ENCODE data around the gene TPCN2.
A peak's percentile ranks its signal among the peaks of the same experiment; 100 is the strongest.

The TPCN2 gene

DNA sequence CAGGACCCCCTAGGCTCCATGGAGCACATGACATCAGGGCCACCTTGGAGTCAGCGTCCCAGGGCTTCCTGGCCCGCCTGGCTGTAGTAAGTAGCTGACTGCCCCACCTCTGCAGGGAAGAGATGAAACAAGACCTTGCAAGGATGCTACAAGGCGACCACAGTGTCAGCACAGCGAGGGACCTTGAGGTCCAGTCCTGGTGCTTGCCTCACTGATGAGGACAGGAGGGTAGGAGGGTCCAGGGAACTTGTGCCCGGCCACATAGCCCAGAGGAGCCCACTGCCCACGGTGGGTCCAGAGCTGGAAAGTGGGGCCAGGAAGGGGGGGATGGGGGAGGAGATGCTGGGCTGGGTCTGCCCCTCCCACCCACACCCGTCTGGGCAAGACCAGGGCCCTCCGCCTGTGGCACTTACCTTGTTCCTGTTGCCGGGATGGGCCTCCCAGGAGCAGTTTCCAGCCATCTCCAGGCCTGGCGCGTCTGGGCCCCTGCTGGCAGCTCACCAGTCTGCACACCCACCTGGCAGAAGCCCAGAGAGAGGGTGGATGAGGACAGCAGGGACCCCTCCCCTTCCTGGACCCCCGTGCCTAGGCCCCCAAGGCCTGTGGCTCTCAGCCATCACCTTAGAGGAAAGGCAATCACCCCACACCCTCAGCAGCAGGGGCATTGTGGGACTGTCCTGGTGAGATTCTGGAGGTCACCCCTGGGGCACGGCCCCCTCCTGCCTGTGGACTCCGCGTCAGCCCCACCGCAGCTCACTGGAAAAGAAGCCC, 39.1 kb upstream of the TPCN2 start:
- Histone ChIP-seq H3K27ac (ENCODE audit: low read depth, low read length) (no peak overlapping the region), H4K8ac (ENCODE audit: low read depth, low read length) (no peak overlapping the region), H3K36me3 (ENCODE audit: control insufficient read depth in 1 of 2, insufficient read depth in 2 of 2, low read length in 2 of 2) (no peaks in the 10 kb centered on the region), H3K4ac (ENCODE audit: low read depth, low read length) (no peak overlapping the region), H3K14ac (ENCODE audit: low read length) (no peak overlapping the region), H2BK12ac (ENCODE audit: low read length) (no peak overlapping the region), H3K4me1 (ENCODE audit: control insufficient read depth in 1 of 2, insufficient read depth in 2 of 2, low read length in 2 of 2) (peaks cover 32 to 38% of the 10 kb centered on the region in 2 experiments), H3K9me3 (ENCODE audit: insufficient read depth, low read depth, low read length) (no peaks in the 10 kb centered on the region), H3K4me2 (ENCODE audit: low read length) (no peak overlapping the region), H3K79me2 (ENCODE audit: control insufficient read depth, insufficient read depth, low read length, poor library complexity) (no peaks in the 10 kb centered on the region), H4K91ac (ENCODE audit: low read depth, low read length) (peak overlapping the region; percentile 13), H4K12ac (ENCODE audit: low read depth, low read length) (no peak overlapping the region), H2AK5ac (ENCODE audit: low read length) (peak overlapping the region; percentile 23), H2AFZ (ENCODE audit: insufficient read depth, low read length, poor library complexity) (no peak overlapping the region), H3K4me3 (ENCODE audit: low read depth, low read length) (no peak overlapping the region), H2BK5ac (ENCODE audit: low read depth, low read length, poor library complexity) (no peak overlapping the region), H3K18ac (ENCODE audit: low read length) (no peak overlapping the region), H3K9ac (ENCODE audit: low read length) (no peak overlapping the region), H3K79me1 (ENCODE audit: low read length) (peaks cover 2% of the 10 kb centered on the region), H3K23ac (ENCODE audit: low read length) (no peak overlapping the region), H2BK120ac (ENCODE audit: insufficient read depth, low read length, poor library complexity) (no peak overlapping the region), H3K27me3 (ENCODE audit: insufficient read depth, low read length) (no peaks in the 10 kb centered on the region)
- no peak for DNase-seq
- no CpG with 5 or more reads among the region's 16 CpGs for WGBS (ENCODE audit: extremely low coverage, insufficient coverage, insufficient read length)

DNA sequence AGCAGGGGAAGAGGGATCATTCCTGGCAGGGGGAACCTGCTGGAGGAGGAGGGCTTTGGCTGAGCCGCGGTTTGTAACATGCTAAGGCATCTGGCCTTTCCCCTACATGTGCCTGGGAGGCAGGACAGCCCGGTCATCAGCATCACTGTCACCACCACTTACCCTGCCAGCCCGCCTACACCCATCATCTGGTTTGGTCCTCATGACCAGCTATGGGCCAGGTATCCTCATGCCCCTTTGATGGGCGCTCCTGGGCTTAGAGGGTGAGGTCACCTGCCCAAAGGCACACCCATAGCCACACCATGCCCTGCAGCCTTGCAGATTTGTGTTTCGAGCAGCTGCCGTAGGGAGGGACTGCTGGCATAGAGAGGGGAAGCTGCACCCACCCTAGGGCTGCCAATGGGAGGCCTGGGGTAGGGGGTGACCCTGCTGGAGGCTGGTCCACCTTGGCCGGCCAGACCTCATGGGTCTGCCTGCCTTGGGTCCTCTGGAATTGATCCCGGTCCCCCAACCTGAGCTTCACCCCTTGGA, 38.3 kb upstream of the TPCN2 start:
- H2BK12ac ChIP-seq (ENCODE audit: low read length) = peak overlapping the region; percentile 42
- no peak overlapping the region for H3K23ac ChIP-seq (ENCODE audit: low read length)
- H3K4me1 ChIP-seq (ENCODE audit: control insufficient read depth in 1 of 2, insufficient read depth in 2 of 2, low read length in 2 of 2) = peaks cover 32 to 38% of the 10 kb centered on the region in 2 experiments
- no peaks in the 10 kb centered on the region for H3K27me3 ChIP-seq (ENCODE audit: insufficient read depth, low read length)
- H4K12ac ChIP-seq (ENCODE audit: low read depth, low read length) = no peak overlapping the region
- H2AFZ ChIP-seq (ENCODE audit: insufficient read depth, low read length, poor library complexity) = no peak overlapping the region
- no peak overlapping the region for H4K91ac ChIP-seq (ENCODE audit: low read depth, low read length)
- peak; percentile 11 to 31 for DNase-seq
- H3K9ac ChIP-seq (ENCODE audit: low read length) = no peak overlapping the region
- H3K4ac ChIP-seq (ENCODE audit: low read depth, low read length) = no peak overlapping the region
- H3K18ac ChIP-seq (ENCODE audit: low read length) = no peak overlapping the region
- H3K4me3 ChIP-seq (ENCODE audit: low read depth, low read length) = peak overlapping the region; percentile 14
- H3K14ac ChIP-seq (ENCODE audit: low read length) = no peak overlapping the region
- WGBS (ENCODE audit: extremely low coverage, insufficient coverage, insufficient read length) = no CpG with 5 or more reads among the region's 9 CpGs
- no peak overlapping the region for H2BK5ac ChIP-seq (ENCODE audit: low read depth, low read length, poor library complexity)
- H3K79me1 ChIP-seq (ENCODE audit: low read length) = peaks cover 2% of the 10 kb centered on the region
- no peaks in the 10 kb centered on the region for H3K9me3 ChIP-seq (ENCODE audit: insufficient read depth, low read depth, low read length)
- H2BK120ac ChIP-seq (ENCODE audit: insufficient read depth, low read length, poor library complexity) = no peak overlapping the region
- H3K36me3 ChIP-seq (ENCODE audit: control insufficient read depth in 1 of 2, insufficient read depth in 2 of 2, low read length in 2 of 2) = no peaks in the 10 kb centered on the region
- H3K79me2 ChIP-seq (ENCODE audit: control insufficient read depth, insufficient read depth, low read length, poor library complexity) = no peaks in the 10 kb centered on the region
- no peak overlapping the region for H3K27ac ChIP-seq (ENCODE audit: low read depth, low read length)
- H4K8ac ChIP-seq (ENCODE audit: low read depth, low read length) = peak overlapping the region; percentile 1
- peak overlapping the region; percentile 37 for H2AK5ac ChIP-seq (ENCODE audit: low read length)
- peak overlapping the region; percentile 52 for H3K4me2 ChIP-seq (ENCODE audit: low read length)

DNA sequence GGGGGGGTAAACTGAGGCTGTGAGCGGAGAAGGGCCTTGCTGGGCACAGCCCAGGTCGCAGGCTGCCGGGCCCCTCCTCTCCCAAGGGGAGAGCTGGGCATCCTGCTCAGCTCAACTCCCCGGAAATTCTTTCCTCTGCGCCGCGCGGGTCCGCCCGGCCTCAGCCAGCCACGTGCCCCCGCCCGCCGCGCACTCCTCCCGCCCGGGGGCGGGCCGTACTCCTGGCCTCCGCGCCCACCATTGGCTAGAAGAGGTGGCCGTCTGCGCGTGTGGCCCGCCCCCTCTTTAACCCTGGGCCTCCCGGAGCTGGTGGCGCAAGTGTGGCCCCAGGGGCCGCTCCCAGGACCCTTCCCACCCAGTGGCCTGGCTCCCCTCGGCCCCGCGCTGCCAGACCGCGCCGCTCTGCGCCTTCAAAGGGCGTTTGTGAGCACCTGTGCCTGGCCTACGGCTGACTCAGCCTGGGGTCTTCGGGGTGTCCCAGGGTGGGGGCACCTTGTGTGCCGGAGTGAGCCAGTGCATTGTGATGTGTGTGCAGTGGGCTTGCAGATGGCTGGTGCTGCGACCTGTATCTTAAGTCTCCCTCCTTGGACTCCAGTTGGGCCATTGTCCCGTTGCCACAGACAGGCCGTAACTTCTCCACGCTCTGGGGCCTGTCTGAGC, 37.6 kb upstream of the TPCN2 start:
- no peak overlapping the region for H3K27ac ChIP-seq (ENCODE audit: low read depth, low read length)
- H3K79me2 ChIP-seq (ENCODE audit: control insufficient read depth, insufficient read depth, low read length, poor library complexity) = no peaks in the 10 kb centered on the region
- H4K91ac ChIP-seq (ENCODE audit: low read depth, low read length) = peak overlapping the region; percentile 45
- H3K4me1 ChIP-seq (ENCODE audit: control insufficient read depth in 1 of 2, insufficient read depth in 2 of 2, low read length in 2 of 2) = peaks cover 32 to 38% of the 10 kb centered on the region in 2 experiments
- H4K12ac ChIP-seq (ENCODE audit: low read depth, low read length) = no peak overlapping the region
- DNase-seq = peak in 1 of 2 donors; percentile 37
- peak overlapping the region; percentile 52 for H3K4me2 ChIP-seq (ENCODE audit: low read length)
- no peak overlapping the region for H3K18ac ChIP-seq (ENCODE audit: low read length)
- no peaks in the 10 kb centered on the region for H3K36me3 ChIP-seq (ENCODE audit: control insufficient read depth in 1 of 2, insufficient read depth in 2 of 2, low read length in 2 of 2)
- peak overlapping the region; percentile 1 for H4K8ac ChIP-seq (ENCODE audit: low read depth, low read length)
- no peak overlapping the region for H2AFZ ChIP-seq (ENCODE audit: insufficient read depth, low read length, poor library complexity)
- no peak overlapping the region for H2BK5ac ChIP-seq (ENCODE audit: low read depth, low read length, poor library complexity)
- H2BK12ac ChIP-seq (ENCODE audit: low read length) = peak overlapping the region; percentile 0
- H3K23ac ChIP-seq (ENCODE audit: low read length) = no peak overlapping the region
- no peak overlapping the region for H3K4me3 ChIP-seq (ENCODE audit: low read depth, low read length)
- H3K14ac ChIP-seq (ENCODE audit: low read length) = no peak overlapping the region
- WGBS (ENCODE audit: extremely low coverage, insufficient coverage, insufficient read length) = no CpG with 5 or more reads among the region's 43 CpGs
- H2BK120ac ChIP-seq (ENCODE audit: insufficient read depth, low read length, poor library complexity) = no peak overlapping the region
- no peak overlapping the region for H2AK5ac ChIP-seq (ENCODE audit: low read length)
- H3K27me3 ChIP-seq (ENCODE audit: insufficient read depth, low read length) = no peaks in the 10 kb centered on the region
- no peak overlapping the region for H3K9ac ChIP-seq (ENCODE audit: low read length)
- peaks cover 3% of the 10 kb centered on the region for H3K9me3 ChIP-seq (ENCODE audit: insufficient read depth, low read depth, low read length)
- H3K4ac ChIP-seq (ENCODE audit: low read depth, low read length) = no peak overlapping the region
- peaks cover 2% of the 10 kb centered on the region for H3K79me1 ChIP-seq (ENCODE audit: low read length)

DNA sequence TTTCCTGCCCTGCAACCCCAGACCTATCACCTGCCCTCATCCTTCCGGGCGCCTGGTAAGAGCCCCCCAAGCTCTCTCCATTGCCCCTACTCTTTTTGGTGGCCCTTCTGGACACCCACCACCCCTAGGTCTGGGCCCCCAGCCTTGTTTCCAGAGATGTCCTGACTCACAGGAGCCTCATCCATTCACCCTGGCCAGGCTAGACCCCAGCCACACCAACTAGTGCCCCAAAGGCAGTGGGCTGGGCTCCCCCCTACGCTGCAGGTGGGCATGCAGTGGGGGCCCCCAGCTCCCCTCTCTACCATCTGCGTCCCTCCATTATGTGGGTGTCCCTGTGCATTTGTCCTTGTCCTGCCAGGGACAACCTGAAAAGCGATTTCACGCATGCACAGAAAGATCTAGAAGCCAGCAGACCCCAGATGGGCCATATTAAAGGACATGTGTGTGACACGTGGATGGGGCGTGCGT, 37.1 kb upstream of the TPCN2 start:
- no peak overlapping the region for H3K9ac ChIP-seq (ENCODE audit: low read length)
- H3K4me2 ChIP-seq (ENCODE audit: low read length) = no peak overlapping the region
- no peak overlapping the region for H4K12ac ChIP-seq (ENCODE audit: low read depth, low read length)

More for the DNA sequence above, 37.1 kb upstream of the TPCN2 start:
- no CpG with 5 or more reads among the region's 9 CpGs for WGBS (ENCODE audit: extremely low coverage, insufficient coverage, insufficient read length)
- H2AFZ ChIP-seq (ENCODE audit: insufficient read depth, low read length, poor library complexity) = no peak overlapping the region
- H3K27ac ChIP-seq (ENCODE audit: low read depth, low read length) = no peak overlapping the region
- H3K4me3 ChIP-seq (ENCODE audit: low read depth, low read length) = no peak overlapping the region
- H3K27me3 ChIP-seq (ENCODE audit: insufficient read depth, low read length) = no peaks in the 10 kb centered on the region
- no peak overlapping the region for H3K23ac ChIP-seq (ENCODE audit: low read length)
- no peak overlapping the region for H4K8ac ChIP-seq (ENCODE audit: low read depth, low read length)
- H4K91ac ChIP-seq (ENCODE audit: low read depth, low read length) = no peak overlapping the region
- H3K79me1 ChIP-seq (ENCODE audit: low read length) = peaks cover 2% of the 10 kb centered on the region
- no peak overlapping the region for H2BK5ac ChIP-seq (ENCODE audit: low read depth, low read length, poor library complexity)
- no peak overlapping the region for H2BK120ac ChIP-seq (ENCODE audit: insufficient read depth, low read length, poor library complexity)
- no peak overlapping the region for H3K4ac ChIP-seq (ENCODE audit: low read depth, low read length)
- no peak for DNase-seq
- no peaks in the 10 kb centered on the region for H3K36me3 ChIP-seq (ENCODE audit: control insufficient read depth in 1 of 2, insufficient read depth in 2 of 2, low read length in 2 of 2)
- H3K4me1 ChIP-seq (ENCODE audit: control insufficient read depth in 1 of 2, insufficient read depth in 2 of 2, low read length in 2 of 2) = peaks cover 32 to 38% of the 10 kb centered on the region in 2 experiments
- H2BK12ac ChIP-seq (ENCODE audit: low read length) = no peak overlapping the region
- H3K14ac ChIP-seq (ENCODE audit: low read length) = no peak overlapping the region
- no peak overlapping the region for H2AK5ac ChIP-seq (ENCODE audit: low read length)
- H3K9me3 ChIP-seq (ENCODE audit: insufficient read depth, low read depth, low read length) = peaks cover 3% of the 10 kb centered on the region
- H3K79me2 ChIP-seq (ENCODE audit: control insufficient read depth, insufficient read depth, low read length, poor library complexity) = no peaks in the 10 kb centered on the region
- H3K18ac ChIP-seq (ENCODE audit: low read length) = no peak overlapping the region

All from trophoblast cell (in vitro differentiated cells and primary cell).